Endothelial cell of umbilical vein (primary cell): ENCODE data around the gene UBE2E2.

Source experiments
- CTCF ChIP-seq, 2 donors: IDR thresholded peaks; 1 replicate in 1 of 2; 2 replicates in 1 of 2; pipeline ENCODE4 v1.5.1; 2011; ENCODE audit warnings: low read length in 2 of 2, mild to moderate bottlenecking in 2 of 2, moderate library complexity in 2 of 2, control low read depth in 1 of 2, inconsistent platforms in 1 of 2, low read depth in 1 of 2; ENCODE audit not compliant: insufficient read depth in 1 of 2; ENCODE audit errors: extremely low read depth in 1 of 2
- EZH2 ChIP-seq: IDR thresholded peaks from 2 replicates; pipeline ENCODE4 v1.6.1; 2012; ENCODE audit warnings: borderline replicate concordance, low read depth, mild to moderate bottlenecking, moderate library complexity, low read length, inconsistent platforms; ENCODE audit not compliant: severe bottlenecking
- FOS ChIP-seq: IDR thresholded peaks from 2 replicates; pipeline ENCODE4 v1.6.1; 2011; ENCODE audit warnings: mild to moderate bottlenecking, low read length, moderate library complexity, borderline replicate concordance; ENCODE audit not compliant: insufficient read depth
- GATA2 ChIP-seq: IDR thresholded peaks from 2 replicates; pipeline ENCODE4 v1.7.0; 2011; ENCODE audit warnings: low read depth, mild to moderate bottlenecking, moderate library complexity, mixed read lengths, low read length; ENCODE audit not compliant: insufficient read length, insufficient read depth
- MAX ChIP-seq: IDR thresholded peaks from 2 replicates; pipeline ENCODE4 v1.6.1; 2011; ENCODE audit not compliant: insufficient read depth, insufficient read length
- POLR2A ChIP-seq: IDR thresholded peaks from 2 replicates; pipeline ENCODE4 v1.6.1; 2012; ENCODE audit warnings: low read depth, mild to moderate bottlenecking, control low read depth, low read length
- POLR2AphosphoS5 ChIP-seq: IDR thresholded peaks from 2 replicates; pipeline ENCODE4 v1.6.1; 2012; ENCODE audit warnings: low read depth, mild to moderate bottlenecking, control low read depth, low read length, moderate library complexity; ENCODE audit not compliant: insufficient read depth

- no peak for TF ChIP-seq POLR2A
- TF ChIP-seq CTCF (IDR thresholded peaks at IDR 0.05; ENCODE audit: extremely low read depth in 1 of 2, insufficient read depth in 1 of 2, low read depth in 1 of 2, low read length in 2 of 2) = no peak
- no peak for TF ChIP-seq EZH2
- TF ChIP-seq MAX = no peak
- TF ChIP-seq POLR2AphosphoS5 = no peak
- TF ChIP-seq FOS = no peak
- no peak for TF ChIP-seq GATA2
Observed at GRCh38 chr3:23492057-23492456, 288.9 kb downstream of the UBE2E2 start.
